Transverse colon (tissue), 4 donors: Measurements from ENCODE around the gene DIS3L2. TPM values are rescaled to one million over a fixed set of nuclear protein-coding genes. Genes with fewer than 3 reads are reported as not detected.

ENCODE experiments used
- DNase-seq: peaks from one replicate; pipeline ENCODE4 v3.0.0-alpha.2; 2019
- H3K27ac ChIP-seq, 4 donors: fragments of 200-600 bp; sonication (generic); 2 replicates each; pipeline ENCODE4 v1.5.1; 2016 to 2018; ENCODE audit warnings: inconsistent platforms in 4 of 4
- H3K27me3 ChIP-seq: fragments of 200-600 bp; sonication (generic); 2 replicates; pipeline ENCODE4 v1.5.1; 2017; ENCODE audit warnings: inconsistent platforms
- H3K36me3 ChIP-seq, 4 donors: fragments of 200-600 bp; sonication (generic); 2 replicates each; pipeline ENCODE4 v1.5.1; 2017 to 2019; ENCODE audit warnings: inconsistent platforms in 4 of 4
- H3K4me1 ChIP-seq, 4 donors: fragments of 200-600 bp; sonication (generic); 2 replicates each; pipeline ENCODE4 v1.5.1; 2017 to 2020; ENCODE audit warnings: inconsistent platforms in 4 of 4
- H3K4me3 ChIP-seq, 4 donors: fragments of 200-600 bp; sonication (generic); 1 replicate in 1 of 4; 2 replicates in 3 of 4; pipeline versions ENCODE4 v1.5.1 to v1.6.1; 2017 to 2019; ENCODE audit warnings: inconsistent platforms in 4 of 4
- H3K9me3 ChIP-seq, 2 donors: fragments of 200-600 bp; sonication (generic); 2 replicates each; pipeline ENCODE4 v1.5.1; 2017 to 2019; ENCODE audit warnings: inconsistent platforms in 2 of 2
- EP300 ChIP-seq: sonication (generic); formaldehyde crosslinking; IDR thresholded peaks from one replicate; pipeline ENCODE4 v1.6.1; 2017; ENCODE audit warnings: antibody characterized with exemption, low read depth
- POLR2A ChIP-seq: fragments of 450-650 bp; IDR thresholded peaks from one replicate; pipeline ENCODE4 v1.6.1; 2016; ENCODE audit warnings: antibody characterized with exemption, mild to moderate bottlenecking, moderate library complexity
- POLR2AphosphoS5 ChIP-seq, 3 donors: sonication (generic); formaldehyde crosslinking; IDR thresholded peaks; one replicate each; pipeline ENCODE4 v1.6.1; 2016; ENCODE audit warnings: antibody characterized with exemption in 3 of 3
- WGBS, 2 donors: methylation state at CpG; one replicate each; pipeline ENCODE4 v1.1.5; 2018; ENCODE audit warnings: low coverage in 1 of 2; 5-methylcytosine and 5-hydroxymethylcytosine counted together
- in situ Hi-C, 4 donors: fragments of 200-750 bp; cut with MboI; loops; one replicate each; pipeline versions ENCODE4 v1.15.0 to v1.15.1; 2017; ENCODE audit warnings: low sequenced_read_pairs in 3 of 4, low pct_ligation_motif_present in 1 of 4, low pct_unique_long_range_greater_than_20kb in 1 of 4
- intact Hi-C: fragments of 100-400 bp; cut with DNase I; formaldehyde crosslinking; loops from one replicate; pipeline ENCODE4 v1.15.1; 2023; ENCODE audit warnings: low total_unique reads
- total RNA-seq, 4 donors: library from RNA; depleted of rRNA; stranded (reverse); fragments of >200 nt; gene quantifications; one replicate each; pipeline ENCODE4 v1.1.0, GENCODE V29; 2016
- TF ChIP-seq, protein P1 (sequence below), 5 experiments: fragments of 200-600 bp in 3 of 5; fragments of 450-650 bp in 2 of 5; sonication (generic) in 3 of 5; IDR thresholded peaks; 1 replicate in 2 of 5; 2 replicates in 3 of 5; pipeline ENCODE4 v1.5.1; 2016 to 2017; ENCODE audit warnings: antibody characterized with exemption in 5 of 5, inconsistent platforms in 3 of 5, mild to moderate bottlenecking in 2 of 5, moderate library complexity in 1 of 5

DIS3L2 gene
- total RNA-seq, 4 donors from 2014 or later, result 24.7 to 99.9 (median 51.2) TPM

DNA sequence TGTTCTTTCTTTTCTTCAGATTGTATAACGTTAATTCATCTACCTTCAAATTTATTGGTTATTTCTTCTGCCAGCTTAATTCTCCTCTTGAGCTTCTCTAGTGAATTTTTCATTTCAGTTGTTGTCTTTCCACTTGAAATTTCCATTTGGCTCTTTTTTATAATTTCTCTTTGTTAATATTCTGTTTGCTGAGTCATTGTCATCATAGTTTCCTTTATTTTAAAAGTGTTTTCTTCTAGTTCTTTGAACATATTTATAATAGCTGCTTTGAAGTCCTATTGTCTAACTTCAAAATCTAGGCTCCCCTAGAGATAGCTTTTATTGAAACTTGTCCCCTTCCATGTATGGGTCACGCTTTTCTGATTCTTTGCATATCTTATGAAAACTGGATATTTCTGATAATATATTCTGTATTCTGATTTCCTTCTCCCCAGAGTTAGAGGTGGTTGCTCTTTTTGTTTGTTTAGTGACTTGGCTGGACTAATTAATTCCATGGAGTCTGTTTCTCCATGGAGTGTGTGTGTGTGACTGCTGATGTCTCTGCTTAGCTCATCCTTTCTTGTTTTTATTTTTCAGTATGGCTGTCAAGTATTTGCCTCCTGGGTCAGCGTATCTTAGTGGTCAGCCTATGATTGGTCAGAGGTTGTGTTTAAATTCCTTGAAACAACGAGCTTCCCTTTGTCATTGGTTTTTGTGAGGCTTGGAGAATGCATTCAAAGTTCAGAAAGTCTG is 47.6 kb downstream of the DIS3L2 start:
- Histone ChIP-seq H3K36me3 (no peaks in the 10 kb centered on the region), H3K4me3 (no peak overlapping the region), H3K27me3 (no peaks in the 10 kb centered on the region), H3K4me1 (peaks cover 0 to 10% (median 0%) of the 10 kb centered on the region in 4 donors), H3K9me3 (no peaks in the 10 kb centered on the region), H3K27ac (no peak overlapping the region)
- in situ Hi-C loops (no loop called here), intact Hi-C loops (no loop called here)
- 88 to 97% methylated on average over 3 to 4 of the region's 4 CpGs for WGBS, 2 donors
- no peak for TF ChIP-seq EP300
- no peak for TF ChIP-seq POLR2AphosphoS5 (IDR thresholded peaks at IDR 0.05)
- TF ChIP-seq, protein P1, sequence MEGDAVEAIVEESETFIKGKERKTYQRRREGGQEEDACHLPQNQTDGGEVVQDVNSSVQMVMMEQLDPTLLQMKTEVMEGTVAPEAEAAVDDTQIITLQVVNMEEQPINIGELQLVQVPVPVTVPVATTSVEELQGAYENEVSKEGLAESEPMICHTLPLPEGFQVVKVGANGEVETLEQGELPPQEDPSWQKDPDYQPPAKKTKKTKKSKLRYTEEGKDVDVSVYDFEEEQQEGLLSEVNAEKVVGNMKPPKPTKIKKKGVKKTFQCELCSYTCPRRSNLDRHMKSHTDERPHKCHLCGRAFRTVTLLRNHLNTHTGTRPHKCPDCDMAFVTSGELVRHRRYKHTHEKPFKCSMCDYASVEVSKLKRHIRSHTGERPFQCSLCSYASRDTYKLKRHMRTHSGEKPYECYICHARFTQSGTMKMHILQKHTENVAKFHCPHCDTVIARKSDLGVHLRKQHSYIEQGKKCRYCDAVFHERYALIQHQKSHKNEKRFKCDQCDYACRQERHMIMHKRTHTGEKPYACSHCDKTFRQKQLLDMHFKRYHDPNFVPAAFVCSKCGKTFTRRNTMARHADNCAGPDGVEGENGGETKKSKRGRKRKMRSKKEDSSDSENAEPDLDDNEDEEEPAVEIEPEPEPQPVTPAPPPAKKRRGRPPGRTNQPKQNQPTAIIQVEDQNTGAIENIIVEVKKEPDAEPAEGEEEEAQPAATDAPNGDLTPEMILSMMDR (IDR thresholded peaks at IDR 0.05), result no peak
- TF ChIP-seq POLR2A, result no peak
- no peak for DNase-seq

DNA sequence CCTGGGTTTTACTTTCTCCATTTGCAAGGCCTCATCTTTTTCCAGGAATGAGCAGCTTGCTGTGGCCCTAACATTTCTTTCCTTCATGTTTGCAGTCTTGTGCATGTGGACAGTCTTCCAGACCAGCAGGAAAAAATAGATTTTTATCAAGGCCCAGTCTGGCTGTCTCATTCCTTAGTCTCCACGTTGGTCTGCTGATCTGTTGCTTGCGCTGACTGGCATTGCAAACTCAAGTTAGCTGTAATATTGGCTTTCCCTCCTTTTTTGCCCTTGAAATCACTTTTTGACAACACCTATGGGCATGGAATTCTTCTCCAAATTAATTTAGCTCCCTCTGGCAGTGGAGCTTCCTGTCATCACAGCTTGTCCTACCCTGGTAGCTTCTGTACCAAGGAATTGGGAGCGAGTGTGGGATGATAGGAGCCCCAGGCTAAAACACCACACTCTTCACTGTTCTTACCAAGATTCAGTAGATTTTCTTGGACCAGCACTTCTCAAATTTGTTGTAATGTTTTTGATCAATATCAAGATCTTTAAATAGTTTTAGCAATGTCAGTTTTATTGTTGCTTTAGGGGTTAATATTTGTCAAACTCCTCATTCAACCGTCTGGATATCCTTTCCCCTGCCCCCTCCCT is 48.2 kb downstream of the DIS3L2 start:
- no peak for DNase-seq
- H3K36me3 ChIP-seq, result no peaks in the 10 kb centered on the region
- intact Hi-C loops (no loop called here), in situ Hi-C loops (no loop called here)
- H3K4me3 ChIP-seq, result no peak overlapping the region
- H3K4me1 ChIP-seq, result peaks cover 0 to 10% (median 0%) of the 10 kb centered on the region in 4 donors
- H3K27ac ChIP-seq, result no peak overlapping the region
- H3K9me3 ChIP-seq, result no peaks in the 10 kb centered on the region
- H3K27me3 ChIP-seq, result no peaks in the 10 kb centered on the region
- 62 to 83% methylated on average over 2 to 4 of the region's 4 CpGs for WGBS, 2 donors
- no peak for TF ChIP-seq POLR2A
- TF ChIP-seq POLR2AphosphoS5 (IDR thresholded peaks at IDR 0.05), result no peak
- TF ChIP-seq, protein P1 (IDR thresholded peaks at IDR 0.05), result no peak
- TF ChIP-seq EP300, result no peak

DNA sequence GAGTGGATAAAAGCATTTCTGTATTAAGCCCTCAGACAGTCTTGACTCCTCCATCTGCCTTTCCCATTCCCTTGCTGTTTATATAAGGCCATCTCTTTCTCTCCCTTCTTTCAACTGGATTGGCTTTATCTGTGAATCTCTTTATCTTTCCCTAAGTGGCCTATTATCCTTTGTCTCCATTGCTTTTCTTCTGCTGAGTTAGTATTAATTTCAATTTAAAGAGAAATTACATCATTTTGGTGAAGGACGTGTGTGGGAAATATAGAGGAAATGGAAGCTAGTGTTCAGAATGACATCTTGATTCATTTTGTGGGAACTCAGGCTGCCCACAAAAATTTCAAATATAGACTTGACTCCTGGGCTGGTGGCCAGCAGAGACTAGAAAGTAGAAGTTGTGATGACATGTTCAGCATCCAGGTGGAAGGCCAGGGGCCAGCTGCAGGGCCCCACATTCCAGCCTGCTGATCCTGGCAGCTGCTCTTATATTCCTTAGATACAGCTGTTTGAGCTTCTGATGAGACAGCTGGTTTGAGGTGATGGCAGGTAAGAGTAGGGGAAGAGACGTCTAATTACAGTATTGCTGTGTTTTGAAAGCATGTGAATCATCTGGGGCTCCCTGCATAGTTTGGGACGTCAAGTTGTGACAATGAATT is 52.3 kb downstream of the DIS3L2 start:
- H3K9me3 ChIP-seq, result no peaks in the 10 kb centered on the region
- DNase-seq, result no peak
- TF ChIP-seq POLR2AphosphoS5 (IDR thresholded peaks at IDR 0.05) (no peak), EP300 (no peak), POLR2A (no peak)
- TF ChIP-seq, protein P1 (IDR thresholded peaks at IDR 0.05), result no peak
- H3K36me3 ChIP-seq, result peaks cover 0 to 6% (median 0%) of the 10 kb centered on the region in 4 donors
- H3K4me1 ChIP-seq, result peaks cover 0 to 10% (median 0%) of the 10 kb centered on the region in 4 donors
- no peak overlapping the region for H3K4me3 ChIP-seq
- WGBS, 2 donors, result 61 to 65% methylated on average over 3 of the region's 3 CpGs
- H3K27ac ChIP-seq, result no peak overlapping the region
- intact Hi-C loops (no loop called here), in situ Hi-C loops (no loop called here)
- no peaks in the 10 kb centered on the region for H3K27me3 ChIP-seq

DNA sequence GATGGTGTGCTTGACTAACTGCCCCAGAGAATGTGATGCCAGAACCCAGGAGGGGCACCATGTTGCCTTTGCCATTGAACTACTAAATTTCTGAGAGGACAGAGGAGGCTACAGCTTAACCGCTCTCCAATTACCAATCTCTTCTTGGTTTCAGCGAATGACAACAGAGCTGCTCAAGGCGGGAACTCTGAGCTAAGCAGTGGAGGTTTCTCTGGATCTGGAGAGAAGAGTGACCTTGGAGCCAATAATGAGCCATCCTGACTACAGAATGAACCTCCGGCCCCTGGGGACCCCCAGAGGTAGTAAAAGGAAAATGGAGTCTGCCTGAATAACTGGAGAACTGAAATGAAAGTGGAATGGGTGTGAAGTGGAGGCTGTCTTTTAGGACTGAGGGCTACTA is 53.2 kb downstream of the DIS3L2 start:
- in situ Hi-C loops (no loop called here), intact Hi-C loops (loop anchor here (5.0 kb wide), 1 partner anchor 1773 kb away; no protein-coding TSS in a partner anchor)
- Histone ChIP-seq H3K36me3 (peaks cover 0 to 6% (median 0%) of the 10 kb centered on the region in 4 donors), H3K27ac (no peak overlapping the region), H3K9me3 (no peaks in the 10 kb centered on the region), H3K4me3 (no peak overlapping the region), H3K27me3 (no peaks in the 10 kb centered on the region), H3K4me1 (peaks cover 0 to 10% (median 0%) of the 10 kb centered on the region in 4 donors)
- TF ChIP-seq POLR2AphosphoS5 (IDR thresholded peaks at IDR 0.05) (no peak), EP300 (no peak), POLR2A (no peak)
- TF ChIP-seq, protein P1 (IDR thresholded peaks at IDR 0.05), result no peak
- 91% methylated on average over 4 of the region's 4 CpGs; no CpG with 5 or more reads in 1 of the 2 donors for WGBS, 2 donors
- DNase-seq, result no peak
